DOHH2 (cell line): ENCODE data around the gene ANGPTL3.

Experiments used
- CTCF ChIP-seq: fragments of 200-600 bp; sonication (generic); IDR thresholded peaks from one replicate; pipeline ENCODE4 v1.5.1; 2014; ENCODE audit warnings: antibody characterized with exemption, mild to moderate bottlenecking, low read depth, low read length; ENCODE audit not compliant: poor library complexity, severe bottlenecking
- EZH2phosphoT487 ChIP-seq: fragments of 200-600 bp; sonication (generic); IDR thresholded peaks from 2 replicates; pipeline ENCODE4 v1.6.1; 2017; ENCODE audit warnings: borderline replicate concordance, mild to moderate bottlenecking, antibody characterized with exemption, low read length, moderate library complexity, mixed read lengths

GRCh38 chr1:62590970-62591368, 6.4 kb upstream of the ANGPTL3 start:
- no peak for TF ChIP-seq CTCF
- no peak for TF ChIP-seq EZH2phosphoT487
